Activated CD4-positive, alpha-beta T cell treated with anti-CD3 and anti-CD28 coated beads, Interleukin-2, amount 10 ng/mL, durations not matched to agents 7 days and 5 days (primary cell): ENCODE measurements around the gene ZSCAN5A. TPM values are rescaled to one million over a fixed set of nuclear protein-coding genes. Genes with fewer than 3 reads are reported as not detected.
"Not testable (repeated sequence)": the region's sequence is repeated elsewhere in the genome, so short reads cannot be mapped to it uniquely, and the experiment has no call there.

Source experiments
- CTCF ChIA-PET: fragments of 350-600 bp; sonication (Branson Sonifier 250); formaldehyde crosslinking; loops from one replicate; lab custom pipeline; 2021; ENCODE audit warnings: antibody characterized with exemption; lab: Charles Lee
- POLR2A ChIA-PET: fragments of 350-600 bp; sonication (Branson Sonifier 250); formaldehyde crosslinking; loops from one replicate; lab custom pipeline; 2021; ENCODE audit warnings: antibody characterized with exemption; lab: Charles Lee
- DNase-seq: peaks from one replicate; pipeline ENCODE4 v3.0.0-alpha.2; 2020
- H3K27ac Mint-ChIP-seq: one replicate; pipeline ENCODE4 v1.8.0; 2021; ENCODE audit warnings: mild to moderate bottlenecking, moderate library complexity, mixed read lengths
- H3K27me3 Mint-ChIP-seq: one replicate; pipeline ENCODE4 v1.8.0; 2021; ENCODE audit warnings: mixed read lengths
- H3K36me3 Mint-ChIP-seq: one replicate; pipeline ENCODE4 v1.8.0; 2021; ENCODE audit warnings: low read depth, mixed read lengths
- H3K4me1 Mint-ChIP-seq: one replicate; pipeline ENCODE4 v1.8.0; 2021; ENCODE audit warnings: mixed read lengths
- H3K4me3 Mint-ChIP-seq: one replicate; pipeline ENCODE4 v1.8.0; 2021; ENCODE audit warnings: mild to moderate bottlenecking, moderate library complexity, mixed read lengths
- H3K9me3 Mint-ChIP-seq: one replicate; pipeline ENCODE4 v1.8.0; 2021; ENCODE audit warnings: mixed read lengths
- total RNA-seq, 2 experiments: library from RNA; stranded (reverse); gene quantifications; one replicate each; pipeline ENCODE4 v1.2.3, GENCODE V29; 2021

The ZSCAN5A gene
- total RNA-seq, 2 experiments from 2014 or later, result 9.3 to 9.4 TPM

GRCh38 chr19:56176310-56176709, 138.3 kb downstream of the ZSCAN5A start:
- H3K4me1 Mint-ChIP-seq, H3K4me3 Mint-ChIP-seq, H3K27me3 Mint-ChIP-seq, H3K27ac Mint-ChIP-seq, H3K36me3 Mint-ChIP-seq, POLR2A ChIA-PET, H3K9me3 Mint-ChIP-seq, DNase-seq: not testable (repeated sequence)
- CTCF ChIA-PET, result interaction anchor here (0.7 kb wide), 1 partner anchor 53 kb away, joined by 3 read pairs; no protein-coding TSS in a partner anchor

GRCh38 chr19:56175861-56176307, 138.8 kb downstream of the ZSCAN5A start, which contains the start of gene GALP:
GALP (plus strand) TSS chr19:56176008; CDS start chr19:56177109, 1,101 bp downstream.
- H3K27me3 Mint-ChIP-seq, POLR2A ChIA-PET, H3K36me3 Mint-ChIP-seq, H3K4me3 Mint-ChIP-seq, H3K9me3 Mint-ChIP-seq, H3K4me1 Mint-ChIP-seq, DNase-seq: not testable (repeated sequence)
- H3K27ac Mint-ChIP-seq, result peak within 1 kb of the TSS; percentile 60
- CTCF ChIA-PET, result interaction anchor here (0.7 kb wide), 1 partner anchor 52 kb away, joined by 3 read pairs; no protein-coding TSS in a partner anchor

GRCh38 chr19:56174550-56174949, 140.1 kb downstream of the ZSCAN5A start:
- Mint-ChIP-seq H3K27ac (no peak overlapping the region), H3K4me3 (no peak overlapping the region), H3K27me3 (no peaks in the 10 kb centered on the region), H3K4me1 (peaks cover 3% of the 10 kb centered on the region), H3K9me3 (no peaks in the 10 kb centered on the region), H3K36me3 (no peaks in the 10 kb centered on the region)
- POLR2A ChIA-PET, result no interaction called here
- no peak for DNase-seq
- CTCF ChIA-PET, result no interaction called here

GRCh38 chr19:56174086-56174485, 140.6 kb downstream of the ZSCAN5A start:
- ChIA-PET POLR2A (no interaction called here), CTCF (interaction anchor here (1.1 kb wide), 1 partner anchor 108 kb away, joined by 4 read pairs; no protein-coding TSS in a partner anchor)
- H3K36me3 Mint-ChIP-seq, result no peaks in the 10 kb centered on the region
- DNase-seq, result no peak
- no peaks in the 10 kb centered on the region for H3K9me3 Mint-ChIP-seq
- H3K27me3 Mint-ChIP-seq, result no peaks in the 10 kb centered on the region
- H3K4me3 Mint-ChIP-seq, result no peak overlapping the region
- H3K4me1 Mint-ChIP-seq, result peaks cover 3% of the 10 kb centered on the region
- H3K27ac Mint-ChIP-seq, result no peak overlapping the region

Other genes starting within 250 kb of the ZSCAN5A start
- gene ZNF787, start 193.5 kb downstream of the ZSCAN5A start, total RNA-seq, result 10 to 100 TPM; 34.3 to 35.4 TPM
- gene ZNF444, start 173.6 kb downstream of the ZSCAN5A start, total RNA-seq, result 10 to 100 TPM; 26.5 to 34.6 TPM
- gene GALP, start 138.8 kb downstream of the ZSCAN5A start, total RNA-seq, result not detected
- gene ZSCAN5B, start 117.1 kb downstream of the ZSCAN5A start, total RNA-seq, result not detected
- gene ZSCAN5C, start 112.6 kb downstream of the ZSCAN5A start, total RNA-seq, result not detected
- 1 to 10 TPM; 1.1 to 2.2 TPM for gene EDDM13, start 42.1 kb downstream of the ZSCAN5A start, total RNA-seq
- 1 to 10 TPM; 2.9 to 3.7 TPM for gene ZNF582, start 78.7 kb upstream of the ZSCAN5A start, total RNA-seq
- gene ZNF583, start 89.5 kb upstream of the ZSCAN5A start, total RNA-seq, result 1 to 10 TPM; 5.8 TPM
- gene ZNF667, start 162.5 kb upstream of the ZSCAN5A start, total RNA-seq, result 1 to 10 TPM in 1 of 2 experiments, under 1 TPM in 1; 1.00 to 1.0 TPM
- gene ZNF471, start 193.0 kb upstream of the ZSCAN5A start, total RNA-seq, result 1 to 10 TPM; 1.1 to 1.5 TPM
- gene ZFP28, start 224.1 kb upstream of the ZSCAN5A start, total RNA-seq, result 1 to 10 TPM; 4.7 to 5.6 TPM